22Rv1 (cell line): ENCODE data around the gene MYPOP.

Source experiments
- ZFX ChIP-seq: fragments of 450-650 bp; IDR thresholded peaks from 2 replicates; pipeline ENCODE4 v1.6.1; 2017; ENCODE audit warnings: antibody characterized with exemption, borderline replicate concordance
- TF ChIP-seq, protein P1 (sequence below): fragments of 450-650 bp; IDR thresholded peaks from 2 replicates; pipeline ENCODE4 v1.5.1; 2017; ENCODE audit warnings: mild to moderate bottlenecking

DNA sequence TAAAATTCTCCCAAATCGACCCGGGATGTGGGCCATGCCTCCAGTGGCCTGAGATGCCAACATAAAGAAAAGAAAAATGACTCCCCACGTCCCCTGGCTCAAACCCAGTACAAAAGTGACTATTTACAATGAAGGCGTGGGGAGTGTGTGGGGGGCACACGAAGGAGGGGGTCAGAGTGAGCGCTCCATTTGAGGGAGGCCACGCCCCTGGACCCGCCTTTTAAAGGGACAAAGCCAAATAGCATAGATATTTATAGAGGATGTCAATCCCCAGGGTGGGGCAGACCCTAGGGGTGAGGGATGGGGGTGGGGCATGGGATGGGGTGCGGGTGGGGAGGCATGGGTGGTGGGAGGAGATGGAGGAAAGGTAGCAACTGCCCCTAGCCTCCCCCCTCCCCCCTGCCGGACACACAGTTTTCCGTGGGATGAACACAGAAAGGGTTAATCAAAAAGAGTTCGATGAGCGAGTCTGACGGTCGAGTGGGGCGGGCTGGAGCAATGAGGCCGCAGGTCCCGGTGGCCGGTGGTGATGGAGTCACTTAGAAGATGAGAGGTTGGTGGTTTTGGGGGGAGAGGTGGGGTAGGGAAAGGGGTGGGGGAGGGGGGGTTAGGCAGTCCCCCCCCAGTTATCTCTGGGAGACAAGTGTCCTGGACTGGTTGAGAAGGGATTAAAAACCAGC, 32.3 kb upstream of the MYPOP start:
- TF ChIP-seq, protein P1, sequence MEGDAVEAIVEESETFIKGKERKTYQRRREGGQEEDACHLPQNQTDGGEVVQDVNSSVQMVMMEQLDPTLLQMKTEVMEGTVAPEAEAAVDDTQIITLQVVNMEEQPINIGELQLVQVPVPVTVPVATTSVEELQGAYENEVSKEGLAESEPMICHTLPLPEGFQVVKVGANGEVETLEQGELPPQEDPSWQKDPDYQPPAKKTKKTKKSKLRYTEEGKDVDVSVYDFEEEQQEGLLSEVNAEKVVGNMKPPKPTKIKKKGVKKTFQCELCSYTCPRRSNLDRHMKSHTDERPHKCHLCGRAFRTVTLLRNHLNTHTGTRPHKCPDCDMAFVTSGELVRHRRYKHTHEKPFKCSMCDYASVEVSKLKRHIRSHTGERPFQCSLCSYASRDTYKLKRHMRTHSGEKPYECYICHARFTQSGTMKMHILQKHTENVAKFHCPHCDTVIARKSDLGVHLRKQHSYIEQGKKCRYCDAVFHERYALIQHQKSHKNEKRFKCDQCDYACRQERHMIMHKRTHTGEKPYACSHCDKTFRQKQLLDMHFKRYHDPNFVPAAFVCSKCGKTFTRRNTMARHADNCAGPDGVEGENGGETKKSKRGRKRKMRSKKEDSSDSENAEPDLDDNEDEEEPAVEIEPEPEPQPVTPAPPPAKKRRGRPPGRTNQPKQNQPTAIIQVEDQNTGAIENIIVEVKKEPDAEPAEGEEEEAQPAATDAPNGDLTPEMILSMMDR, result no peak
- TF ChIP-seq ZFX, result no peak
